Right cardiac atrium (tissue), 5 donors: ENCODE results near the gene ZNF701. TPM values are rescaled to one million over a fixed set of nuclear protein-coding genes. Genes with fewer than 3 reads are reported as not detected.
A peak's percentile ranks its signal among the peaks of the same experiment; 100 is the strongest.
"Not testable (repeated sequence)": the region's sequence is repeated elsewhere in the genome, so short reads cannot be mapped to it uniquely, and the experiment has no call there.

ENCODE experiments used
- ATAC-seq, 2 donors: fragments of 200-7000 bp; cut with Tn5 transposase; one replicate each; pipeline versions ENCODE4 v1.8.0 to v1.9.1; 2020; ENCODE audit warnings: moderate library complexity in 2 of 2, mild to moderate bottlenecking in 1 of 2
- DNase-seq, 3 donors: peaks; one replicate each; pipeline ENCODE4 v3.0.0-alpha.2; 2020
- H3K27ac ChIP-seq: one replicate; pipeline ENCODE4 v1.5.1; 2013; ENCODE audit warnings: mild to moderate bottlenecking, low read length, control low read depth, moderate library complexity
- H3K27me3 ChIP-seq: one replicate; pipeline ENCODE4 v1.6.1; 2013; ENCODE audit not compliant: control insufficient read depth, insufficient read depth
- H3K4me1 ChIP-seq: one replicate; pipeline ENCODE4 v1.6.1; 2013; ENCODE audit warnings: low read length; ENCODE audit not compliant: control insufficient read depth, insufficient read depth
- H3K4me3 ChIP-seq: one replicate; pipeline ENCODE4 v1.5.1; 2013; ENCODE audit warnings: low read length, control low read depth
- H3K9me3 ChIP-seq: one replicate; pipeline ENCODE4 v1.6.1; 2013; ENCODE audit warnings: low read length; ENCODE audit not compliant: control insufficient read depth
- WGBS: extraction: QIAGEN DNeasy Blood & Tissue Kit; methylation state at CpG from one replicate; pipeline ENCODE4 v1.1.7; 2013; 5-methylcytosine and 5-hydroxymethylcytosine counted together
- intact Hi-C, 4 donors: fragments of 100-400 bp; cut with DNase I; formaldehyde crosslinking; loops; one replicate each; pipeline versions ENCODE4 v1.11.0 to v1.14.0; 2022 to 2023
- long read RNA-seq, 4 donors: library from polyadenylated mRNA; unstranded; transcript quantifications; one replicate each; pipeline ENCODE4 v2.0.0, GENCODE V29; 2020 to 2021
- polyA plus RNA-seq: library from polyadenylated mRNA; stranded (reverse); fragments of 200-250 nt; gene quantifications from one replicate; pipeline ENCODE4 v1.2.3, GENCODE V29; 2013
- total RNA-seq, 4 donors: library from RNA; stranded (reverse); fragmentation: NEBNext Ultra II Directional; extraction: Animal tissue kit (Norgen Biotek cat#: 25700); gene quantifications; one replicate each; pipeline ENCODE4 v1.2.1, GENCODE V29; 2021
- donor health status: healthy with polysubstance abuse.
- donor health status: DM: no; HTN: yes; CAD: no.
- donor health status: DM: no; HTN: no; CAD: no.
- donor health status: DM: no; HTN: yes; CAD: no; lungs with severe emphysema.
- donor health status: DM: yes; HTN: yes; CAD: no.

The ZNF701 gene
- total RNA-seq: 10 to 100 TPM; 16.2 to 19.7 (median 19.1) TPM
- 11.5 TPM for polyA plus RNA-seq
- long read RNA-seq, donor 1, transcript ZNF701-202 (4 exons, 2,634 nt): major isoform, 7 of 21 reads
- long read RNA-seq, donor 1, partial matches to known transcripts: 0 of 21 reads
- long read RNA-seq, donor 1, other reads (novel, unspliced or antisense): 14 of 21 reads
- long read RNA-seq, donor 2, partial matches to known transcripts: 0 of 3 reads
- long read RNA-seq, donor 2, other reads (novel, unspliced or antisense): 0 of 3 reads
- long read RNA-seq, donor 3, transcript ZNF701-202 (4 exons, 2,634 nt): major isoform, 15 of 27 reads
- long read RNA-seq, donor 3, partial matches to known transcripts: 0 of 27 reads
- long read RNA-seq, donor 3, other reads (novel, unspliced or antisense): 12 of 27 reads
- long read RNA-seq, donor 4, partial matches to known transcripts: 0 of 3 reads
- long read RNA-seq, donor 4, other reads (novel, unspliced or antisense): 3 of 3 reads

- Histone ChIP-seq H3K4me1 (no peaks in the 10 kb centered on the region), H3K4me3 (peak within 1 kb of the TSS; percentile 53), H3K27me3 (no peaks in the 10 kb centered on the region), H3K27ac (peak within 1 kb of the TSS; percentile 52), H3K9me3 (no peaks in the 10 kb centered on the region)
- DNase-seq (peak; percentile 95 to 98 (median 98)), ATAC-seq (peak; percentile 100)
- intact Hi-C loops: no loop called here
- under 1% methylated on average over 57 of the region's 57 CpGs for WGBS
These were observed at the start of gene ZNF701 for GRCh38 chr19:52570000-52570861. Gene ZNF701, plus strand, starts transcription at chr19:52570287. Its CDS starts 3,861 bp downstream, at chr19:52574148.

- H3K4me1 ChIP-seq: no peaks in the 10 kb centered on the region
- intact Hi-C loops: no loop called here
- DNase-seq (no peak), ATAC-seq (no peak)
- no peaks in the 10 kb centered on the region for H3K27me3 ChIP-seq
- H3K27ac ChIP-seq: no peak overlapping the region
- 84% methylated on average over 14 of the region's 14 CpGs for WGBS
- no peak overlapping the region for H3K4me3 ChIP-seq
- H3K9me3 ChIP-seq: no peaks in the 10 kb centered on the region
These were observed 47.5 kb upstream of the ZNF701 start for GRCh38 chr19:52522551-52522950.

- ATAC-seq (no peak), DNase-seq (no peak)
- Histone ChIP-seq H3K4me3 (no peak overlapping the region), H3K27ac (no peak overlapping the region), H3K27me3 (no peaks in the 10 kb centered on the region), H3K4me1 (no peaks in the 10 kb centered on the region), H3K9me3 (no peaks in the 10 kb centered on the region)
- intact Hi-C loops: no loop called here
- WGBS: 94% methylated on average over 20 of the region's 20 CpGs
These were observed 46.0 kb upstream of the ZNF701 start for GRCh38 chr19:52524086-52524485.

- ATAC-seq: peak; percentile 98 to 99
- no peaks in the 10 kb centered on the region for H3K4me1 ChIP-seq
- H3K27ac ChIP-seq: peak within 1 kb of the TSS; percentile 100
- under 1% methylated on average over 54 of the region's 54 CpGs for WGBS
- no peaks in the 10 kb centered on the region for H3K27me3 ChIP-seq
- intact Hi-C loops: no loop called here
- peak within 1 kb of the TSS; percentile 84 for H3K4me3 ChIP-seq
- peak; percentile 97 to 99 (median 99) for DNase-seq
- no peaks in the 10 kb centered on the region for H3K9me3 ChIP-seq
These were observed 42.7 kb upstream of the ZNF701 start, which contains the start of gene ZNF808 for GRCh38 chr19:52527134-52527955. Gene ZNF808, plus strand, starts transcription at chr19:52527668. Its CDS starts 15,617 bp downstream, at chr19:52543285.

GRCh38 chr19:52527956-52528351, 42.1 kb upstream of the ZNF701 start:
- WGBS: 1% methylated on average over 25 of the region's 25 CpGs
- Histone ChIP-seq H3K27ac (peak overlapping the region; percentile 95), H3K9me3 (no peaks in the 10 kb centered on the region), H3K27me3 (no peaks in the 10 kb centered on the region), H3K4me1 (no peaks in the 10 kb centered on the region), H3K4me3 (peak overlapping the region; percentile 84)
- DNase-seq: peak; percentile 22 to 69 (median 62)
- peak; percentile 27 to 52 for ATAC-seq
- intact Hi-C loops: no loop called here

GRCh38 chr19:52532480-52532879, 37.6 kb upstream of the ZNF701 start:
- ATAC-seq (no peak), DNase-seq (no peak)
- WGBS: 96% methylated on average over 2 of the region's 2 CpGs
- Histone ChIP-seq H3K4me1 (peaks cover 4% of the 10 kb centered on the region), H3K4me3 (no peak overlapping the region), H3K27ac (no peak overlapping the region), H3K9me3 (no peaks in the 10 kb centered on the region), H3K27me3 (no peaks in the 10 kb centered on the region)
- intact Hi-C loops: no loop called here

- ATAC-seq: peak in 1 of 2 donors; percentile 39
- WGBS: 59% methylated on average over 5 of the region's 5 CpGs
- no peaks in the 10 kb centered on the region for H3K27me3 ChIP-seq
- no peak overlapping the region for H3K27ac ChIP-seq
- H3K4me3 ChIP-seq: no peak overlapping the region
- no peaks in the 10 kb centered on the region for H3K9me3 ChIP-seq
- DNase-seq: no peak
- intact Hi-C loops: no loop called here
- peaks cover 4% of the 10 kb centered on the region for H3K4me1 ChIP-seq
These were observed 36.2 kb upstream of the ZNF701 start for GRCh38 chr19:52533901-52534300.

GRCh38 chr19:52535385-52535770, 34.7 kb upstream of the ZNF701 start:
- H3K4me3 ChIP-seq: peak overlapping the region; percentile 69
- intact Hi-C loops, H3K27me3 ChIP-seq, H3K4me1 ChIP-seq, H3K9me3 ChIP-seq: not testable (repeated sequence)
- peak in 1 of 2 donors; percentile 11 for ATAC-seq
- peak in 2 of 3 donors; percentile 24 to 69 for DNase-seq
- H3K27ac ChIP-seq: peak overlapping the region; percentile 38
- WGBS: 4% methylated on average over 15 of the region's 15 CpGs

- Histone ChIP-seq H3K4me1 (peaks cover 4% of the 10 kb centered on the region), H3K9me3 (no peaks in the 10 kb centered on the region), H3K4me3 (peak overlapping the region; percentile 69), H3K27me3 (no peaks in the 10 kb centered on the region), H3K27ac (peak overlapping the region; percentile 57)
- ATAC-seq: peak; percentile 98 to 99
- WGBS: 1% methylated on average over 50 of the region's 50 CpGs
- peak; percentile 93 to 97 (median 96) for DNase-seq
- intact Hi-C loops: no loop called here
These were observed 34.2 kb upstream of the ZNF701 start for GRCh38 chr19:52535771-52536447.

- H3K4me1 ChIP-seq: peaks cover 4% of the 10 kb centered on the region
- H3K4me3 ChIP-seq: peak overlapping the region; percentile 69
- 5% methylated on average over 17 of the region's 17 CpGs for WGBS
- no peaks in the 10 kb centered on the region for H3K27me3 ChIP-seq
- no peaks in the 10 kb centered on the region for H3K9me3 ChIP-seq
- peak in 1 of 3 donors; percentile 34 for DNase-seq
- peak; percentile 48 to 67 for ATAC-seq
- intact Hi-C loops: no loop called here
- peak overlapping the region; percentile 57 for H3K27ac ChIP-seq
These were observed 33.7 kb upstream of the ZNF701 start for GRCh38 chr19:52536448-52536800.
